HG02642 (cell line): ENCODE data around the gene FBXL5.

Source experiments
- ATAC-seq: cut with Tn5 transposase; IDR thresholded peaks from one replicate; pipeline ENCODE4 v1.9.1; 2021; ENCODE audit warnings: mild to moderate bottlenecking; ENCODE audit not compliant: unreplicated experiment, poor library complexity

The FBXL5 gene

DNA sequence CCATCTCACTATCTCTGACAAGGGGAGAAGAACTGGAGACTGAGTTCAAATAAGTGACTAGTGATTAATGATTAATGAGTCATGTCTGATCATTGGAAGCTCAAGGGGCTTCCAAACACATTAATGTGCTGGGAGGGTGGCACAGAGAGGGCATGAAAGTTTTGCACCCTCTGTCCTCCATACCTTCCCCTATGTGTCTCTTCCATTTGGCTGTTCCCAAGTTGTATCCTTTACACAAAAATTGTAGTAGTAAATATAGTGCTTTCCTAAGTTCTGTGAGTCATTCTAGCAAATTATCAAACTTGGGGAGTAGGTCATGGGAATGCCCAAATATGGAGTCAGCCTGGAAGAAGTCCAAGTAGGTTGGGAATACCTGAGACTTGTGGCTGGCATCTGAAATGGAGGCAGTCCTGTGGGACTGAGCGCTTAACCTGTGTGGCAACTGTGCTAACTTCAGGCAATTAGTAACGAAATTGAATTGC, 22.4 kb upstream of the FBXL5 start:
- no peak for ATAC-seq

DNA sequence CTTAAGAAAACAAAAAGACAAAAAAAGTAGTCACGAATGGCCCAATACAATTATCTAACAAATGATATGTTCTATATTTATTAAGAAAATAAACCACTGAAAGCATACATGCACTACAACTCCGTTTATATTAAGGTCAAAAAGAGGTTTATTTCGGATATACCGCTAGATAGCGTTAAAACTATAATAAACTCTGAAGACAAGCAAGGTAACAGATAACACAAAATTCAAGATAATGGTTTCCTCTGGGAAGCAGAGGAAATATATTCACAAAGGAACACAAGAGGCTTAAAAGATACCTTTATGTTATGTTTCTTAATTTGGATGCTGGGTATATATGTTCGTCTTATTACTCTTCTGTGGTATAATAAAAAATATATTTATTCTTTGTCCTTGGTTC, 21.7 kb upstream of the FBXL5 start:
- ATAC-seq: no peak

DNA sequence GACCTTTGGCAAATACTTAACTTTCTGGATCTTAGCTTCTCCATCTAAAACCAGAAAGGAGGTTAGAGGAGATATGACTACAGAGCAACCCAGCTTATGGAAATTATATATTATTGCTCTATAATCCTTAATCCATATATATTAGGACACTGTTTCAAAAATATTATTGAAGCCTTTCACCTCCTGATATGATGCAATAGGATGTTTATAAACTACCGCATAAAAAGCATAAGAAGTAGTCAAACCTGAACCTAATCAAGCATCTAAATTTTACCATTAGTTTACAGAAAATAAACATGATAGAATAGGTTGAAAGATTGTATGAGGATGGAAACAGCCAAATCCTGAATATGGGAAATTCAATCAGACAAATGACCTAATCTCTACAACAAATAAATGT, 20.9 kb upstream of the FBXL5 start:
- ATAC-seq: no peak

DNA sequence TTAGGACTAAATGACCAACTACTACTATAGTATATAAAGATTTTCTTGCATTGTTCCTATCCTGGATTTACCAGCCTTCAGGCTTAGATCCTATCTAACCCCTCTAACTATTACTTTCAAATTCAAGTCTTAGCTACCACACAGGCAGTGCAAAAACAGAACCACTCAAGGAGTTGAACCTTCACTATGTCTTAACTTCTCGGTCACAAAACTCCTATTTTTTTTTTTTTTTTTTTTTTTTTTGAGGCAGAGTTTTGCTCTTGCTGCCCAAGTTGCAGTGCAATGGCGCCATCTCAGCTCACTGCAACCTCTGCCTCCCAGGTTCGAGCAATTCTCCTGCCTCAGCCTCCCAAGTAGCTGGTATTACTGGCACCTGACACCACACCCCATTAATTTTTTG, 20.2 kb upstream of the FBXL5 start:
- ATAC-seq: no peak

DNA sequence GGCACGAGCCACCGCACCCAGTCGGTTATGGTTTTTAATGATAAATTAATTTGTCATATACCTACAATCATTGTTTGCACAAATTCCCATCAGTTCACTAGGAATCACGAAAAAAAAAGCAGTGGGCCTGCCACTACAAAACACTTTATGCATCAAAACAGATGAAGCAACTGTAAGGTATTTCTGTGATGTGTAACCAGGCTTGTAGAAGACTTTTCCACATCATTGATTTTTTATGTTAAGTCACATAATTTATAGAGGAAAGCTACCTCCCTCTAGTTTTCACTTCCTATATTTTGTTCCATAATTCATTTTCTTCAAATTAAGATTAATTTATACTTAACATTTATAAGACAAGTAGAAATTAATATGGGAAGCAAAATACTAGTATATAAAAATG, 19.8 kb upstream of the FBXL5 start:
- ATAC-seq: no peak

DNA sequence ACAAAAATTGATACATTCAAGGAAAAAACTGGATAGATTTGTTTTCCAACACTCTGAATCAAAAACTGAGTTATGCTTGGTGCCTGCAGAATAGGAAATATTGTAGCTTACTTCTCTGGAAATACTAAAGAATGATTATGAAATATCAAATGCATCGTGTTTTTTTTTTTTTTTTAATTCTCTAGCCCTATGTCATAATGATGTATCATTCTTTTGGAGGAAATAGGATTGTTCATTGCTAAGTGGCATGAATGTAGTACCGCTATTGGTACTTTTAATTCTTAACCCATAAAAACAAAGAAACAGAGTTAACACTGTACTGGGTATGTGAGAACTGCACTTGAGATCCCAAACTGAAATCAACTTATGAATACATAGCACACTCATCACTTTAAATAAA, 18.9 kb upstream of the FBXL5 start:
- ATAC-seq: no peak

DNA sequence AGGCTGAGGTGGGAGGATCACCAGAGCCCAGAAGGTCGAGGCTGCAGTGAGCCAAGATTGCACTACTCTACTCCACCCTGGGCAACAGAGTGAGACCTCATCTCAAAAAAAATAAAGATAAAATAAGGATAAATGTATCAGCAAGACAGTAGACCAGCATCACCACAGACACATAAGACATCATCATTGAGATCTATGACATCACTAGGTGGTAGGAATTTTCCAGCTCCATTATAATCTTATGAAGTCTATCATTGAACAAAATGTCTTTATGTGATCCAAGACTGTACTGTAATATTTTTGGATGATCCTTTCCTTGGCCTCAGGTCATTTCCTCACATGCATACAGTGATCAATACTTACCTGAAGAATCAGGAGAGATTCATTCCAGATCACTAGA, 18.2 kb upstream of the FBXL5 start:
- ATAC-seq: no peak

DNA sequence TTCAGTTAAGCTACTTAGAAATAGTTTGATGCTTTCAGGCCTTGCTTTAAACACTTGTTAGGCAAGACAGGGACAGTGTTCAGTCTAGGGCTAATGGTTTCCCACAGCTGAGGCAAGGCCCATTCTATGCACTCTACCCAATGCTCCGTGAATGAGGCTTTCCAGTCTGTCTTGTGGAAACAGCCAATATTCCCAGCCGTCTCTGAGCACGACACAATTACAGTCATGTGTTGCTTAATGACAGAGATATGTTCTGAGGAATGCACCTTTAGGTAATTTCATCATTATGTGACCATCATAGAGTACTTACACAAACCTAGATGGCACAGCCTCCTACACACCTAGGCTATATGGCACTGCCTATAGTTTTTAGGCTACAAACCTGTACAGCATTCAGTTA, 16.9 kb upstream of the FBXL5 start:
- no peak for ATAC-seq

DNA sequence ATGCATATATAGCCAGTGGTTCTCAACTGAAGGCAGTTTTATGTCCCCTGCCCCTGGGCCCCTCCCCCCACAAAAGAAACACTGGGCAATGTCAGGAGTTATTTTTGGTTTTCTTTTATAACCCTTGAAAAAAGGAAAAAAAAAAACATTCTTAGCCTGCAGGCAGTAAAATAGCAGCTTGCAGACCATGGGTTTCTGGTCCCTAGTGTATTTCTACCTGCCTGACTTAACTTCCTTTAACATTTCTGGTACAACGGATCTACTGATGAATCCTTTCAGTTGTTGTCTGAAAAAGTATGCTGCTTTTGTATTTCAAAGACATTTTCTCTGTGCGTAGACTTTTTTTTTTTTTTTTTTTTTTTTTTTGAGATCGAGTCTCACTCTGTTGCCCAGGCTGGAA, 15.4 kb upstream of the FBXL5 start:
- ATAC-seq: no peak

DNA sequence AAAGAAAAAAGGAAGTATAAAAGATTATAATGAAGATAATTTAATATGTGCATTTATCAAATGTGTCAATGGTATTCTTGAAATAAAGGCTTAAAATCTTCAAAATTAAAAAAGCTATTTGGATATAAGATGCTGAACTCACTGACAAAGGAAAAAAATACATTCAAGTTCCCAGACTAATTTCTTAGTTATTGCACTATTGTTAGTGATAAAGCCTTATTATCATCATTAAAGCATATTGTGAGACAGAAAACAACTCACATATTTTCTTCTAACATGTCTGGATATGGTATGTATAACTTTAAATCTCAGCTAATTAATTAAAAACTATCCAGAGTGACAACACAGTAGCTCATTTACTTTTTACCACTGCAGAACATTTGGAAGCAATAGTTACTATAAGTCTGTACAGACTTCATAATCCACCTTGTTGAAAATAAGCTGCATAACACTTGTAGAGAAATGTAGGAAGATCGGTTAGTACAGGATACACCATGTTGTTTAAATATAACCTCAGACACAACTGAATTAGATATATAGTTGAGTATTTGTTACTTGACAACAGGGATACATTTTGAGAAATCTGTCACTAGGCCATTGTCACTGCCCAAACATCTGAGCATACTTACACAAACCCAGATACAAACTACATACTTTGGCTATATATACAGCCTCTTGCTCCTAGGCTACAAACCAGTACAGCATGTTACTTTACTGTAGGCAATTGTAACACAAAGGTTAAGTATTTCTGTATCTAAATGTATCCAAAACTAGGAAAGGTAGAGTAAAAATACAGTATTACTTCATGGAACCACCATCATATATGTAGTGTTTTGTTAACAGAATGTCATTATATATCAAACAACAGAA, 13.6 kb upstream of the FBXL5 start:
- ATAC-seq: no peak

DNA sequence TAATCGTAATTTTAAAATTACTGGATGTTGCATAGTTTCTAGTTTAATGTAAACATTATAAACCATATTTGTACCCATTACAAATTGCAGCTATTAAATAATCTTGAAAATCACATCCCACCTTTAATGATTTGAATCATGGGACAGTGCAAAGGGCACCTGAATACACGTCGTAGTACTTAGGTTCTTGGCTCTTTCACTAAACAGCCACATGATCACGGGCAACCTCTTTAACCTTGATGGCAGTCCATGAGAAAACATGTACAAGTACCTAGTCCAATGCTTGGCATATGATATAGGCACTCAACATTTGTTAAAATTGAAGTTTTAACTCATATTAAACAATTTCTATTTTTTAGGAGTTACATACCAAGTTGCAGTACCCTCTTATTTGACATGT, 11.8 kb upstream of the FBXL5 start:
- ATAC-seq: no peak

DNA sequence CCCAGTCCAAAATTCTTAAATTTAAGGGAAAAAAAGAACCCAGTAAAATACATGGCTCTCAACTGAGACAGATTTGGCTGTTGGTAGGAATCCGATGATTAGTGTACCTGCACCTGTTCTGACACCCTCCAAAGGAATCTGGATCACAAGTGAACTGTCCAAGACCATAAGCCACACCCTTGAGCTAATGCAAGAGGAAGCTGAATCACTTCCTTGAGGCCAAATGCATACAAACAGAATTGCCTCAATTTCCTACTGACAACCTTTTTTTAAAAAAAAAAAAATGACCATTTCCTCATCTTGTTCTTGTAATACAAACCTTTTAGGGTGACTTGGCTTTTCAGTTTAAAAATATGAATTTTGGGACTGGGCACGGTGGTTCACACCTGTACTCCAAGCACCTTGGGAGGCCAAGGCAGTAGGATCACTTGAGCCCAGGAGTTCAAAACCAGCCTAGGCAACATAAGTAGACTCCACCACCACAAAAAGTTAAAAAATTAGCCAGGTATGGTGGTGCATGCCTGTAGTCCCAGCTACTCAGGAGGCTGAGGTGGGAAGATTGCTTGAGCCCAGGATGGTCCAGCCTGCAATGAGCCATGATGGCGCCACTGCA, 10.7 kb upstream of the FBXL5 start:
- ATAC-seq: no peak

DNA sequence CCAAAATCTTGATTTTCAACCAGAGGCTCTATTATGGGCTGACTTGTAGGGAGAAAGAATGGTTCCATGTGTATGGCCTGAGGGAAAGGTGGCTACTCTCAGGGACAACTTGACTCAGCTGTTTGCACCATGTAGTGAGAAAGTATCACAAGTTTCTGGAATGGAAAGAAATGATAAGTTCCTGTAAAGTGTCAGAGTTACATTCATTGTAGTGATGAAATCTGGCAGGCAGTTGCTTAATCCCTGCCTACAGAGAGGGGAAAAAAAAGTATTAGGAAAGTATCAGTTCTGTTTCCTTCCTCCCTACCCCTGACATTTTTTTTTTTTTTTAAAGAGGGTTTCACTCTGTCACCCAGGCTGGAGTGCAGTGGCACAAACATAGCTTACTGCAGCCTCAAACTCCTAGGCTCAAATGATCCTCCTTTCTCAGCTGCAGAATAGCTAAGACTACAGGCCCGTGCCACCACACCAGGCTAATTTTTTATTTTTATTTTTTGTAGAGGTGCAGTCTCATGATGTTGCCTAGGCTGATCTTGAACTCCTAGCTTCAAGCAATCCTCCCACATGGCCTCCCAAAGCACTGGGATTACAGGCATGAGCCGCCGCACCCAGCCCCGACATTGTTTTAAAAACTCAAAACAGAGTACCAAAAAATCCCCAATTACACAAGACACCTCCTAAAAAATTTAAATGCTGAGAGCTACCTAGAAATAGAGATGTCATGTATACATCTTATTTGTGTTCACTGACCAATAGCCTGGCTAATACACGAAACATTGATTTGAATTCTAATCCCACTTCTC, 4.8 kb upstream of the FBXL5 start:
- ATAC-seq: no peak

DNA sequence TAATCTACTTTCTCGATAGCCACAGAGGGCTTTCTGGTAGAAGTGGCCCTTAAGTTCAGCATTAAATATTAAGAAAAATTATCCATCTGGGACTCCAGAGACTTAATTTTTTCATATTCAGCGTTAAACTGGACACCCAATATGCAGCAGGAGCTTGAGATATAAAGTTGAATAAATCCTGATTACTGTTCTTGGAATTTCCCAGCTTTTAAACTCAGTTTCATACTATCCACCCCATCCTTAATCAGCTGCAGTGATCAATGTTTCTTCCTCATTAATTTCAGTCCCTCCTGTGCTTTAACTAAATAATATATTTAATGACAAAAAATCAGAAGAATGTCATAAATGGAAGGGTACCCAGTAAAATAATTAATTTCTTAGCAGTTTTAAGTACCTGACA, 3.6 kb upstream of the FBXL5 start:
- no peak for ATAC-seq

DNA sequence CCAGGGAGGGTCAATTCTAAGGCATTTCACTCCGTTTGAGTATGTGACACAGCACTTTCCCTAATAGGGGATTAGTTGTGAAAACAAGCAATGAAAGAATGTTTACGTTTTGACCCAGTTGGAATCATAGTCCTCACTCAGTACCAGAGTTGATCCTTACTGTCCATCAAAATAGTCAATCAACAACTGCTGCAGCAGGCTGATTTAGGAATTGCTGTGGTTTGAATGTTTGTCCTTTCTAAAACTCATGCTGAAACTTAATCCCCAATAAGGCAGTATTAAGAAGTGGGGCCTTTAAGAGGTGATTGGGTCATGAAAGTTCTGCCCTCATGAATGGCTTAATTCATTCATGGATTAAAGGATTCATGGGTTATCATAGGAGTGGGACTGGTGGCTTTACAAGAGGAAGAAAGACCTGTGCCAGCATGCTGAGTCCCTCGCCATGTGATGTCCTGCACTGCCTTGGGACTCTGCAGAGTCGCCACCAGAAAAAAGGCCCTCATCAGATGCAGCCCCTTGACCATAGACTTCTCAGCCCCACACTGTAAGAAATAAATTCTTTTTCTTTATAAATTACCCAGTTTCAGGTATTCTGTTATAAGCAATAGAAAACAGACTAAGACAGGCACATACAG, 3.1 kb upstream of the FBXL5 start:
- no peak for ATAC-seq

DNA sequence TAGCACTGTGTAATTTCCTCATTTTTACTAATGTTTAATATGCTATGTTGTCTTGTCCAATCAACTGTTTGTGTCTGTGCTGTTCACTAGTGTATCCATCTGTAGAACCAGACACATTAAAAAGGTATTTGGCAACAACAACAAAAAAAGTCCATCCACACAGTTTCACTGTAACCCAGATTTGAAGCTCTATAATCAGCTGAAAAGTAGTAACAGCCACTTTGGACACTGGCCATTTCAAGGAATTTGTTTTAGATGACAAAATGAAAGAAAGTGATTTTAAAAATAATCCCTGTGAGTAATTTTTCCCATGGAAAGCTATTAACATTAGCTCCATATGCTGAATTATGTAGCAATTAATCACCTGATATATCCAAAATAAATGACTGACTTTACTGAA, 2.2 kb upstream of the FBXL5 start:
- ATAC-seq: no peak

DNA sequence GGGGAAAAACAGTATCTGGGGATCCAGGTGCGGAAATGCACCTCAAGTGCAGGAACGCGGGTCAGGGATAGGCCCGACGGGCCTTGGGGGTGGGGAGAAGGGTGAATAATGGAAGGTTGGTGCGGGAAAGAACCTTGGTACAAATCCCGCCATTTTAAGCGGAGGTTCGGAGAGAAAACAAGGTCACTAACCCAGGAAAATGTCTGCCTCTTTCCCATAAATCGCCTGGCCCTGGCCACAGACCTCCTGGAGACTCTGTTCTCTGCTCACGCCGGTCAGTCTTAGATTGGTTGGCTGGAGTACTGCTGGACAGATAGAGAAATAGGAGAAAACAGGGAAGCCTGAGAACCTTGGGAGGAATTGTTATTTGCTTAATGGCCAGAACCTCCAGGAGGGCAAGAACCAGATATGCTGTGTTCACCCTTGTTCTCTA, 897 bp upstream of the FBXL5 start:
- ATAC-seq: no peak

DNA sequence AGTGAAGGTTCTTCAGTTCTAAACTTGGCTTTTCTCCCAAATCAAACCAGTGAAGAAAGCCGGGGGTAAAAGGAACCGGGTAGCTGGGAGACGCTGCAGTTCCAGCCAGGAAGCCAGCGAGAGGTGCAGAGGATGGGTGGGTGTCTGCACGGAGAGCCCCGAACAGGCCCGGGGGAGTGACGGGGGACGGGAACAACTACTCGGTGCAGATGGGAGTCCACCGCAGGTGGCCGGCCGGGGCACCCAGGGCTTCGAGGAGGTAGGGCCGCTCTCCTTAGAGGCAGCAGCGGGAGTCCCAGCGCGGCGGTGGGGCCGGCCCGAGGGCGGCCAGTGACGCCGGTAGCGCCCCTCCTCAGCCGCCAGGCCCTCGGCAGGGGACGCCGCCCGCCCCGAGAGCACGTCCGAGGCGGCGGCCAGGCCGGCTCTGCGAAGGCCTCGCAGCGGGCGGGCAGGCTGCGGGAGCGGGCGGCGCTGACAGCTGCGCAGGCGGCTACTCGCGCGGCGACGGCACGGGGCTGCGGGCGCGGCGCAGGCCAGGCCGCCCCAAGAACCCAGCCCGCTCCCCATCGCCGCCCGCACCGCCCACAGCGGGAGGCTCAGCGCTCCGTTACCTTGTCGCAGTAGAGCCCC, 449 bp downstream of the FBXL5 start:
- ATAC-seq: peak; percentile 62

DNA sequence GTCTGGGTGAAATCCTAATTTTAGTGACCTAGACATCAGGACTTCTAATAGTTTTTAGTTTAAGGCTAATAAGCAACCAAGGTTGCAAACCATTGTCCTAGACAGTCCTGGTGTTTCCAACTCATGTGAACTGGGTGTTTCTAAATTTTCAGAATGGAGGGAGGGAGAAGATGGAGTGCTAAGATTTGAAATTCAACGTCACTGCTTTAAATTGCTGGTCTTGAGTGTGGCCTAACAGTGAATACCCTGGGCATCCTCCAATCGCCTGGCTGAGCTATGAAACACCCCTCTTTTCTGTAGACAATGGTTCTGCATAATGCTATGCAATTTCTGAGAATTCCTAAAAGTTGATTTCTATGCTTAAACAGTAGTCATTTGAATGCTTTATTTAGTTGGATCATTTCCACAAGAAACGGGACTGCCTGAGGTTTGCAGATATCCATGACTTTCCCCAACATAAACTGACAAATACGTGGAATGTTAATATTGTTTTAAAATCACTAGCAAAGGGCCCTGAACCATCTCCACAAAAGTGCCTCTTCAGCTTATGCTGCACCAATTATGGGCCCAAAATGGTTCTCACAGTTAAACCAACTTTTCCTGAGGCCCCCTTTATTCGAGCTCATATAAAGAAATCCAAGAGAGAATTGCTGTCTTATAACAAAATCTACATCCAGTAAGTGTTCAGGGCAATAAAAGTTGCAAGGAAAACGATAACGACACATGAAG, 1.1 kb downstream of the FBXL5 start:
- no peak for ATAC-seq

DNA sequence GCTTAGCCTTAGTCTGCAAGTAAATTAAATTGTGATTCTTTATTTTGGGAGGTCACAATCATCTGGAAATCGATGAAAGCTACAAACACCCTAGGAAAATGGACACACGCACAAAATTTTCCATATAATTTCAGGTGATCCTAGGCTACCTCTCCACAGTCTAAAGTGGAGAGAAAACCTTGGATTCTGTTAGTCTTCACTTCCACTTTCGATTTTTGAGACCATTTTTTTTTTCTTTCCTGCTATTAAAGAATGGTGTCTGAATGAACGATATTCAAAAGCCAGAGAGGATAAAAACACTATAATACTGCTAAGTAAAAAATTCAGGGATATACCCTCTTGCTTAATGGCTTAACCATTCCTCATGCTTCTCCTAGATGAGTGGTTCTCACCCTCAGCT, 1.7 kb downstream of the FBXL5 start:
- ATAC-seq: no peak
